HEK293 (cell line): Measurements from ENCODE around the gene ANKRD6.

ENCODE experiments used
- CTCF ChIP-seq: fragments of 450-650 bp; formaldehyde crosslinking; IDR thresholded peaks from 2 replicates; pipeline ENCODE4 v1.5.1; 2016; ENCODE audit warnings: missing biosample characterization, missing genetic modification characterization
- SP2 ChIP-seq: fragments of 450-650 bp; formaldehyde crosslinking; IDR thresholded peaks from 2 replicates; pipeline ENCODE4 v1.5.1; 2016; ENCODE audit warnings: missing biosample characterization, missing genetic modification characterization
- ZBTB8A ChIP-seq: fragments of 450-650 bp; formaldehyde crosslinking; IDR thresholded peaks from 2 replicates; pipeline ENCODE4 v1.5.1; 2016; ENCODE audit warnings: missing biosample characterization, missing genetic modification characterization
- ZNF148 ChIP-seq: fragments of 450-650 bp; formaldehyde crosslinking; IDR thresholded peaks from 2 replicates; pipeline ENCODE4 v1.5.0; 2017; ENCODE audit warnings: missing biosample characterization, missing genetic modification characterization, borderline replicate concordance
- ZNF175 ChIP-seq: fragments of 450-650 bp; formaldehyde crosslinking; IDR thresholded peaks from 2 replicates; pipeline ENCODE4 v1.5.1; 2016; ENCODE audit warnings: missing biosample characterization, missing genetic modification characterization
- ZNF24 ChIP-seq: fragments of 450-650 bp; formaldehyde crosslinking; IDR thresholded peaks from 2 replicates; pipeline ENCODE4 v1.5.1; 2016; ENCODE audit warnings: missing biosample characterization, missing genetic modification characterization
- ZNF26 ChIP-seq: fragments of 450-650 bp; formaldehyde crosslinking; IDR thresholded peaks from 2 replicates; pipeline ENCODE4 v1.5.1; 2016; ENCODE audit warnings: missing biosample characterization, missing genetic modification characterization
- ZNF354C ChIP-seq: fragments of 450-650 bp; formaldehyde crosslinking; IDR thresholded peaks from 2 replicates; pipeline ENCODE4 v1.5.1; 2016; ENCODE audit warnings: missing biosample characterization, missing genetic modification characterization, low read depth, borderline replicate concordance
- ZNF37A ChIP-seq: fragments of 450-650 bp; IDR thresholded peaks from 2 replicates; pipeline ENCODE4 v1.5.1; 2018; ENCODE audit warnings: missing biosample characterization, missing genetic modification characterization
- ZSCAN16 ChIP-seq: fragments of 450-650 bp; formaldehyde crosslinking; IDR thresholded peaks from 2 replicates; pipeline ENCODE4 v1.5.1; 2016; ENCODE audit warnings: missing biosample characterization, missing genetic modification characterization

GRCh38 chr6:89432875-89433251, at the start of gene ANKRD6:
- no peak for TF ChIP-seq ZSCAN16 (tag by site-specific recombination)
- TF ChIP-seq ZNF26 (tag by site-specific recombination) = no peak
- TF ChIP-seq ZNF175 (tag by site-specific recombination) = no peak
- TF ChIP-seq ZNF24 (tag by site-specific recombination) = no peak
- no peak for TF ChIP-seq ZNF148
- TF ChIP-seq ZNF37A (tag by site-specific recombination) = no peak
- TF ChIP-seq ZNF354C (tag by site-specific recombination) = no peak
- peak; percentile 42 for TF ChIP-seq CTCF (tag by site-specific recombination)
- TF ChIP-seq ZBTB8A (tag by site-specific recombination) = peak; percentile 82
- peak; percentile 58 for TF ChIP-seq SP2
